Measurements from ENCODE around the gene RBM33.

The RBM33 gene

DNA sequence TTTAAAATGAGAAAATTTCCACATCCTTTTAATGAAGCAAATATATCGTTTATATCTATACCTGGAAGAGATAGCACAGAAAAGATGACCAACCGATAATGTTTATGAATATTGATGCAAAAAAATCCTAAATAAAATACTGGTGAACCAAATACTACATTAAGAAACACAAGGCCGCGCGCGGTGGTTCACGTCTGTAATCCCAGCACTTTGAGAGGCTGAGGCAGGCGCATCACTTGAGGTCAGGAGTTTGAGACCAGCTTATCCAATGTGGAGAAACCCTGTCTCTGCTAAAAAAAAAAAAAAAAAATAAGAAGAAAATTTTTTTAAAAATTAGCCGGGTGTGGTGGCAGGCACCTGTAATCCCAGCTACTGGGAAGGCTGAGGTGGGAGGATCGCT lies 142.0 kb downstream of the RBM33 start:
- H3K4me3 ChIP-seq (replicated peaks; ENCODE audit: low read depth, low read length), result no peak overlapping the region
- TF ChIP-seq, protein P1, sequence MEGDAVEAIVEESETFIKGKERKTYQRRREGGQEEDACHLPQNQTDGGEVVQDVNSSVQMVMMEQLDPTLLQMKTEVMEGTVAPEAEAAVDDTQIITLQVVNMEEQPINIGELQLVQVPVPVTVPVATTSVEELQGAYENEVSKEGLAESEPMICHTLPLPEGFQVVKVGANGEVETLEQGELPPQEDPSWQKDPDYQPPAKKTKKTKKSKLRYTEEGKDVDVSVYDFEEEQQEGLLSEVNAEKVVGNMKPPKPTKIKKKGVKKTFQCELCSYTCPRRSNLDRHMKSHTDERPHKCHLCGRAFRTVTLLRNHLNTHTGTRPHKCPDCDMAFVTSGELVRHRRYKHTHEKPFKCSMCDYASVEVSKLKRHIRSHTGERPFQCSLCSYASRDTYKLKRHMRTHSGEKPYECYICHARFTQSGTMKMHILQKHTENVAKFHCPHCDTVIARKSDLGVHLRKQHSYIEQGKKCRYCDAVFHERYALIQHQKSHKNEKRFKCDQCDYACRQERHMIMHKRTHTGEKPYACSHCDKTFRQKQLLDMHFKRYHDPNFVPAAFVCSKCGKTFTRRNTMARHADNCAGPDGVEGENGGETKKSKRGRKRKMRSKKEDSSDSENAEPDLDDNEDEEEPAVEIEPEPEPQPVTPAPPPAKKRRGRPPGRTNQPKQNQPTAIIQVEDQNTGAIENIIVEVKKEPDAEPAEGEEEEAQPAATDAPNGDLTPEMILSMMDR (IDR thresholded peaks at IDR 0.05; ENCODE audit: low read depth, low read length, missing control alignments), result no peak
- no peak for DNase-seq (ENCODE audit: extremely low read depth, low read depth)

DNA sequence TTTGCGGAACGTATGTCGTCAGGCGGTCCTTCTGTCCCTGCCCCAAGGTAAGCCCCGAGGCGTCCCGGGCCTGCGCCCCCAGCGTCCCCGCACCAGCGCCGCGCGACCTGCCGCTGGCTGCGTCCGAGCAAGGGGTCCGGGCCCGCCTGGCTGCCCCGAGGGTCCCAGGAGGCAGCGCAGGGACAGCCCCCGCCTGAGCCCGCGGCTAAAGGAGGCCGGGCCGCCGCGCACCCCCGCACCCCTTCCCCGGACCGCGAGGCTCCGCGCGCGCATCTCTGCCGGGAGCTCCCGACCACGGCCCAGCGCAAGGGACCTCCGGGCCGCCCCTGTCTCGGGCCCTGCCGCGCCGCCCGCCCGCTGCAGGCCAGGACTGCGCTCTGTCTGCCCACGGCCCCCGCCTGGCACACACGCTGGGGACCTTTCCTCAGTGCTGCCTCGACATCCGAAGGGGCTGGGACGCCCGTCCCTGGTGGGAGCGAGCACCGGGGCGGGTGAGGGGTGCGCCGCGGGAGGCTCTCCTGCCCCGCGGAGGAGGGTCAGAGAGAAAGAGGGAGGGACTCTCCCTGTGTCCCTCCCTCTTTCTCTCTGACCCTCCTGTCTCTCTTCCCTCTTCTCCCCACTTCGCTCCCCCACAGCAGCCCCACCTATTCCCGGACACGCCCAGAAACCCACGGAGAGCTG lies 142.8 kb downstream of the RBM33 start:
- DNase-seq (ENCODE audit: extremely low read depth, low read depth), result no peak
- peak overlapping the region; percentile 33 for H3K4me3 ChIP-seq (replicated peaks; ENCODE audit: low read depth, low read length)
- TF ChIP-seq, protein P1 (IDR thresholded peaks at IDR 0.05; ENCODE audit: low read depth, low read length, missing control alignments), result no peak

DNA sequence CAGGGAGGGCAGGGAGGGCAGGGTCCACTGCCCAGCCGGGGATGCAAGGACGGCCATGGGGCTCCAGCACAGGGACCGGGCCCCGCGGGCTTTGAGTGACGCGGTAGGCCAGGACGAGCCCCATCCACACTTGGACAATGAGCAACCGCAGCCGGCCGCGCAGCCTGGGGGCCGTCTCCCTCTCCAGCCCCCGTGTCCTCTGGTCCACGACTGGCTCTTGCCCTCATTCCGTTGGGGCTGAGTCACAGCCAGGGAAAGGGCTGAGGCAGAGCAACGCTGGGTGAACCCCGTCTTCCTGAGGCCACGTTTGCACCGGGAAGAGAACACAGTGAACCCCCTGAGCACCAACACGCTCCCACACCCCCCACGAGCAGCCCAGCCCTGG lies 144.1 kb downstream of the RBM33 start:
- TF ChIP-seq, protein P1 (IDR thresholded peaks at IDR 0.05; ENCODE audit: low read depth, low read length, missing control alignments), result no peak
- no peak for DNase-seq (ENCODE audit: extremely low read depth, low read depth)
- H3K4me3 ChIP-seq (replicated peaks; ENCODE audit: low read depth, low read length), result no peak overlapping the region

DNA sequence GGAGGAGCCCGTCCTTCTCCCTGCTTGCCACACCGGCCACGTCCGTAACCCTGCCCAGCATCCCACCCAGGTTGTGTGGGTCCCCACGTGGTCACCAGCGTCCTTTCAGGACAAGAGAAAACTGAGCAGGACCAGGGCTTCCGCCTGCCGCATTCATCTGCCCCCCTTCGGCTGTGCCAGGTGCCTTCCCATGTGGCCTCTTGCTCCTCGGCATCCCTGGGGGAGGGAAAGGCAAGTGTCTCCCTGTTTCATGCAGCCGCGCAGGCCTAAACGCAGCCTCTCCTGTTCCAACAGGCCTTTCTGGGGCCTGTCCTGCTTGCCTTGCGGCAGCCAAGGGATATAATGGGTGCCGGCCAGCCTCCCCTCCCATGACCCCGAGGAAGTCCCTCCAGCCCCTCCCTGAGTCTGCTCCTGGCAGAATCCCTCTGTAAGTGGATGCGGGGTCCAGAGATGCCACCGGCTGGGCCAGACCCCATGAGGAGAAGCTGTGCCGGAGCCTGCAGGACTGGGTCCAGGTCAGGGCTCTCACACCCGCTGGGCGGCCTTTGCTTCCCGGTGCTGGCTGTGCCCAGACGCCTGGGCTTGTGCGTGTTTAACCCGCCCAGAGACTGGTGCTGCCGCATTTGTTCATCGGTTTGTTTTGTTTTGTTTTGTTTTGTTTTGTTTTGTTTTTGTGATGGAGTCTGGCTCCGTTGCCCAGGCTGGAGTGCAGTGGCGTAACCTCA lies 144.7 kb downstream of the RBM33 start:
- no peak for DNase-seq (ENCODE audit: extremely low read depth, low read depth)
- TF ChIP-seq, protein P1 (IDR thresholded peaks at IDR 0.05; ENCODE audit: low read depth, low read length, missing control alignments), result no peak
- no peak overlapping the region for H3K4me3 ChIP-seq (replicated peaks; ENCODE audit: low read depth, low read length)

- DNase-seq (ENCODE audit: extremely low read depth, low read depth), result no peak
Measured at GRCh38 chr7:155790666-155791065, 146.2 kb downstream of the RBM33 start.

GRCh38 chr7:155791214-155791737 lies 146.8 kb downstream of the RBM33 start:
- TF ChIP-seq, protein P1 (IDR thresholded peaks at IDR 0.05; ENCODE audit: low read depth, low read length, missing control alignments), result no peak
- DNase-seq (ENCODE audit: extremely low read depth, low read depth), result no peak
- H3K4me3 ChIP-seq (replicated peaks; ENCODE audit: low read depth, low read length), result no peak overlapping the region

More at GRCh38 chr7:155790666-155791065, 146.2 kb downstream of the RBM33 start:
- TF ChIP-seq, protein P1 (IDR thresholded peaks at IDR 0.05; ENCODE audit: low read depth, low read length, missing control alignments), result no peak
- H3K4me3 ChIP-seq (replicated peaks; ENCODE audit: low read depth, low read length), result no peak overlapping the region

Measured in HFF-Myc (cell line).